Activated T-helper 17 cell treated with anti-CD3 and anti-CD28 coated beads, Interleukin-2, amount 50 U/mL, for 72 hours (primary cell): ENCODE measurements around the gene IQGAP3. TPM values are rescaled to one million over a fixed set of nuclear protein-coding genes. Genes with fewer than 3 reads are reported as not detected.
A peak's percentile ranks its signal among the peaks of the same experiment; 100 is the strongest.

Source experiments
- ATAC-seq: fragments of 150-1000 bp; cut with Tn5 transposase; replicated peaks from 2 replicates; pipeline ENCODE4 v1.10.0; 2021; ENCODE audit warnings: mild to moderate bottlenecking, moderate library complexity
- H3K27ac Mint-ChIP-seq: one replicate; pipeline ENCODE4 v1.8.0; 2022; ENCODE audit warnings: mixed read lengths
- H3K27me3 Mint-ChIP-seq: one replicate; pipeline ENCODE4 v1.8.0; 2022; ENCODE audit warnings: mixed read lengths
- H3K36me3 Mint-ChIP-seq: one replicate; pipeline ENCODE4 v1.8.0; 2022; ENCODE audit warnings: low read depth, mild to moderate bottlenecking, mixed read lengths
- H3K4me1 Mint-ChIP-seq: one replicate; pipeline ENCODE4 v1.8.0; 2022; ENCODE audit warnings: mixed read lengths
- H3K4me3 Mint-ChIP-seq: one replicate; pipeline ENCODE4 v1.8.0; 2022; ENCODE audit warnings: mild to moderate bottlenecking, mixed read lengths
- H3K9me3 Mint-ChIP-seq: one replicate; pipeline ENCODE4 v1.8.0; 2022; ENCODE audit warnings: mixed read lengths
- total RNA-seq, 2 donors: library from RNA; stranded (reverse); gene quantifications; one replicate each; pipeline ENCODE4 v1.2.3, GENCODE V29; 2022

Gene IQGAP3
- total RNA-seq, 2 donors from 2014 or later = 8.7 to 9.4 TPM

GRCh38 chr1:156528231-156528630 lies 44.1 kb downstream of the IQGAP3 start:
- Mint-ChIP-seq H3K9me3 (no peaks in the 10 kb centered on the region), H3K4me3 (no peak overlapping the region), H3K27me3 (peaks cover 3% of the 10 kb centered on the region), H3K27ac (peak overlapping the region; percentile 73), H3K36me3 (no peaks in the 10 kb centered on the region), H3K4me1 (peaks cover 18% of the 10 kb centered on the region)
- no peak for ATAC-seq

- peaks cover 3% of the 10 kb centered on the region for H3K27me3 Mint-ChIP-seq
- no peak for ATAC-seq
- H3K27ac Mint-ChIP-seq = no peak overlapping the region
- H3K4me3 Mint-ChIP-seq = no peak overlapping the region
- no peaks in the 10 kb centered on the region for H3K9me3 Mint-ChIP-seq
- H3K36me3 Mint-ChIP-seq = no peaks in the 10 kb centered on the region
- H3K4me1 Mint-ChIP-seq = peaks cover 18% of the 10 kb centered on the region
These were observed 44.8 kb downstream of the IQGAP3 start for GRCh38 chr1:156527584-156527983.

- Mint-ChIP-seq H3K27me3 (peaks cover 3% of the 10 kb centered on the region), H3K36me3 (no peaks in the 10 kb centered on the region), H3K9me3 (no peaks in the 10 kb centered on the region), H3K27ac (no peak overlapping the region), H3K4me1 (peaks cover 18% of the 10 kb centered on the region), H3K4me3 (no peak overlapping the region)
- no peak for ATAC-seq
These were observed 46.4 kb downstream of the IQGAP3 start for GRCh38 chr1:156525856-156526489.

GRCh38 chr1:156525071-156525501 lies 47.3 kb downstream of the IQGAP3 start:
- Mint-ChIP-seq H3K27me3 (peaks cover 3% of the 10 kb centered on the region), H3K4me3 (peak overlapping the region; percentile 49), H3K27ac (no peak overlapping the region), H3K9me3 (no peaks in the 10 kb centered on the region), H3K36me3 (no peaks in the 10 kb centered on the region), H3K4me1 (peaks cover 18% of the 10 kb centered on the region)
- no peak for ATAC-seq

- ATAC-seq = peak; percentile 90
- Mint-ChIP-seq H3K4me1 (peaks cover 18% of the 10 kb centered on the region), H3K36me3 (no peaks in the 10 kb centered on the region), H3K27me3 (peaks cover 3% of the 10 kb centered on the region), H3K9me3 (no peaks in the 10 kb centered on the region), H3K27ac (peak overlapping the region; percentile 73), H3K4me3 (peak overlapping the region; percentile 49)
These were observed 47.9 kb downstream of the IQGAP3 start for GRCh38 chr1:156524481-156524869.

DNA sequence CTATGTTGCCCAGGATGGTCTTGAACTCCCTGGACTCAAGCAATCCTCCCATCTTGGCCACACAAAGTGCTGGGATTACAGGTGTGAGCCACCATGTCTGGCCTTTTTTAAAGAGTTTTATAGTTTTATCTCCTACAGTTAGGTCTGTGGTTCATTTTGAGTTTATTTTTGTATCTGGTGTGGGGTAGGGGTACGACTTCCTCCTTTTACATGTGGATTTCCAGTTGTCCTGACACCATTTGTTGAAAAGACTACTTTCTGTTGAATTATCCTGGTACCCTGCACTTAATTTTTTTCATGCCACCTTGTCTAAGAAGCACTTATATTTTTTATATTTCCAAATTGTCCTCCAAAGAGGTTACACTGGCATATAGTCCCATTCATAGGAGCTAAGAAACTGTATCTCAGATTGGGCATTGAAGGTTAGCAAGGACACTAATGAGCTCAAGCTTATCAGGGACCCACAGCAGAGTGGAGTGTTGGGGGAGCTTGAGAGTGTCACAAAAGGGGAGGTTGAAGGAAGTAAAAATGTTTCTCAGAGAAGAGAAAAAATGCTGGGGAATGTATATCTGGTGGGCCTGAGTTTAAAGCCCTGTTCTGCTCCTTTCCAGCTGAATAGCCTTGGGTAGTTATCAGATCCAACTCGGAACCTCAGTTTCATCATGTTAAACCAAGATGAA lies 48.4 kb downstream of the IQGAP3 start:
- peaks cover 3% of the 10 kb centered on the region for H3K27me3 Mint-ChIP-seq
- no peak for ATAC-seq
- H3K36me3 Mint-ChIP-seq = no peaks in the 10 kb centered on the region
- peaks cover 18% of the 10 kb centered on the region for H3K4me1 Mint-ChIP-seq
- peak overlapping the region; percentile 49 for H3K4me3 Mint-ChIP-seq
- H3K27ac Mint-ChIP-seq = peak overlapping the region; percentile 73
- H3K9me3 Mint-ChIP-seq = no peaks in the 10 kb centered on the region

GRCh38 chr1:156522443-156522970 lies 49.9 kb downstream of the IQGAP3 start:
- Mint-ChIP-seq H3K4me1 (peaks cover 18% of the 10 kb centered on the region), H3K4me3 (no peak overlapping the region), H3K9me3 (no peaks in the 10 kb centered on the region), H3K27ac (no peak overlapping the region), H3K36me3 (no peaks in the 10 kb centered on the region), H3K27me3 (peaks cover 3% of the 10 kb centered on the region)
- ATAC-seq = no peak

DNA sequence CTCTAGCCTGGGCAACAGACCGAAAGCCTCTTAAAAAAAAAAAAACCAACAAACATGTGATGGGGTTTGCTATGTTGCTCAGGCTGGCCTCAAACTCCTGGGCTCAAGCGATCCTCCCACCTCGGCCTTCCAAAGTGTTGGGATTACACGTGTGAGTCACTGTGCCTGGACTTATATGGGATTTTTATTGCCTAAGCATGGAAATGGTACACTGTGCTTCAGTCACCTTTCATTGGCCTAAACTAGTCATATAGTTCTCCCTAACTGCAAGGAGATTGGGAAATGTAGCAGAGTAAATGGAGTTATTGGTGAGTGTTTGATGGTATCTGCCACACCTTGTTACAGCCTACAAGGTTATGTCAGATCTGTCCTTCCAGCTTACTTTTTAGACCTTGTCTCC lies 54.6 kb downstream of the IQGAP3 start:
- no peaks in the 10 kb centered on the region for H3K4me1 Mint-ChIP-seq
- no peak overlapping the region for H3K4me3 Mint-ChIP-seq
- no peaks in the 10 kb centered on the region for H3K27me3 Mint-ChIP-seq
- no peaks in the 10 kb centered on the region for H3K9me3 Mint-ChIP-seq
- no peak overlapping the region for H3K27ac Mint-ChIP-seq
- H3K36me3 Mint-ChIP-seq = no peaks in the 10 kb centered on the region
- ATAC-seq = no peak

- ATAC-seq = no peak
These were observed 55.5 kb downstream of the IQGAP3 start for GRCh38 chr1:156516821-156517220.

GRCh38 chr1:156515956-156516355 lies 56.4 kb downstream of the IQGAP3 start:
- H3K27ac Mint-ChIP-seq = no peak overlapping the region
- peaks cover 10% of the 10 kb centered on the region for H3K4me1 Mint-ChIP-seq
- H3K9me3 Mint-ChIP-seq = no peaks in the 10 kb centered on the region
- ATAC-seq = no peak
- H3K27me3 Mint-ChIP-seq = no peaks in the 10 kb centered on the region
- H3K4me3 Mint-ChIP-seq = no peak overlapping the region
- no peaks in the 10 kb centered on the region for H3K36me3 Mint-ChIP-seq

More at GRCh38 chr1:156516821-156517220, 55.5 kb downstream of the IQGAP3 start:
- H3K36me3 Mint-ChIP-seq = no peaks in the 10 kb centered on the region
- no peak overlapping the region for H3K27ac Mint-ChIP-seq
- peaks cover 7% of the 10 kb centered on the region for H3K4me1 Mint-ChIP-seq
- no peak overlapping the region for H3K4me3 Mint-ChIP-seq
- no peaks in the 10 kb centered on the region for H3K27me3 Mint-ChIP-seq
- H3K9me3 Mint-ChIP-seq = no peaks in the 10 kb centered on the region

- Mint-ChIP-seq H3K27ac (no peak overlapping the region), H3K36me3 (no peaks in the 10 kb centered on the region), H3K4me3 (no peak overlapping the region), H3K4me1 (peaks cover 20% of the 10 kb centered on the region), H3K27me3 (no peaks in the 10 kb centered on the region), H3K9me3 (no peaks in the 10 kb centered on the region)
- ATAC-seq = no peak
These were observed 59.2 kb downstream of the IQGAP3 start for GRCh38 chr1:156513185-156513584.

GRCh38 chr1:156511644-156512043 lies 60.7 kb downstream of the IQGAP3 start:
- no peaks in the 10 kb centered on the region for H3K36me3 Mint-ChIP-seq
- peak overlapping the region; percentile 64 for H3K4me3 Mint-ChIP-seq
- no peaks in the 10 kb centered on the region for H3K27me3 Mint-ChIP-seq
- peaks cover 20% of the 10 kb centered on the region for H3K4me1 Mint-ChIP-seq
- H3K27ac Mint-ChIP-seq = peak overlapping the region; percentile 72
- ATAC-seq = peak; percentile 98
- no peaks in the 10 kb centered on the region for H3K9me3 Mint-ChIP-seq

DNA sequence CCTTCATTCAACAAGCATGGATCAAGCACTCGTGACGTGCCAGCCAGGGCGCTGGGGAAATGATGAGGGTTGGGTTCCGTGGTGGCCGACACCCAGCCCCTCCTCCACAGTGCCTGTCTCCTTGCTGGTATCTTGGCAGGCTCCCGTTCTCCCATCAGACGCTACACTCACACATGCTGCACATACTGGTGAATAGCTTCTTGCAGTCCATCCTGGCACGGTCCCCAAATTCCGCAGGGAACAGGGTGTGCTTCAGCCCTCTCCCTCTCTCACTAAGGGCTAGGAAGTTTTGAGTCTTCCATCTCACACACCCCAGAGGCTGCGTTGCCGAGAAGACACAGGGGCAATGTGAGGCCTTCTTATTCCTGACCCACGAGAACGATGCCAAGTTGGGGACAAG lies 61.7 kb downstream of the IQGAP3 start:
- no peak for ATAC-seq
- no peaks in the 10 kb centered on the region for H3K36me3 Mint-ChIP-seq
- no peaks in the 10 kb centered on the region for H3K9me3 Mint-ChIP-seq
- peak overlapping the region; percentile 54 for H3K27ac Mint-ChIP-seq
- H3K27me3 Mint-ChIP-seq = no peaks in the 10 kb centered on the region
- no peak overlapping the region for H3K4me3 Mint-ChIP-seq
- peaks cover 20% of the 10 kb centered on the region for H3K4me1 Mint-ChIP-seq

DNA sequence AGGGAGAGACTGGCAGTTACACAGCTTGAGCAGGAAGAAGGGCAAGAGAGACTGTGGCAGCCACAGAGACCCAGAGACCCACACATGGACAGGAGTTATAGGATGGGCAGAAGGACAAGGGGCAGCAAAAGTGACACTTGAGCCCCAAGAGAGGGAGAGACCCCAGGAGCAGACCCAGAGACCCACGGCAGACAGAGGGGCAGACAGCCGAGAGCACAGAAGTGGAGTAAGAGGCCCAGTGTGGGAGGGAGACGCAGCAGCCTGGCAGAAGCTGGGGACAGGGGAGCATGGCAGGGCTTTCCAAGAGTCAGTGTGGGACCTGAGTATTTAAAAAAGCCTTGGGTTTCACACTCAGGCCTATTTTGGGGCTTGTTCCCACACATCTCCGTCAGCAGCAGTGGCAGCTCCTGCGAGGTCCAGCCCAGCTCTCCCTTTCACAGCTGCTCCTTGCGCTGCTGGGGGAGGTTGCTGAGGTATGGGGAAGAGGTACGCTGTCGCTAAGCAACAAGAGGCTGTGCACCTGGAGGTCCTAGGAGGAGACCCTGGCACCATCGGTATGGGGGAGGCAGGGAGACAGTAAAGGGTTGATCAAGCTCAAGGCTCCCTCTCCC lies 62.8 kb downstream of the IQGAP3 start:
- no peaks in the 10 kb centered on the region for H3K9me3 Mint-ChIP-seq
- no peak overlapping the region for H3K4me3 Mint-ChIP-seq

DNA sequence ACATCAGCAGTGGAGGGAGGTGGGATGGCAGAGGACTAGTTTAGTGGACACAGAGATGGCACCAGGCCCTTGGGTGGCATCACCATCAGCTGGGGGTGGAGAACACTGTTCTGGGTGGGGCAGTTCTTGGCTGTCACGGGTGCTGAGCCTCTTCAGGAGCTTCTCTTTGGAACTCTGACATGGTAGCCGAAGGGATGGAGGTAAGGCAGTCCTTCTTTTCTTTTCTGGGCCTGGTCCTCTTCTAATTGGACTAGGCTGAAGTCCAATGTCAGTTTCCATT lies 63.5 kb downstream of the IQGAP3 start:
- Mint-ChIP-seq H3K36me3 (peaks cover 6% of the 10 kb centered on the region), H3K4me1 (peaks cover 35% of the 10 kb centered on the region), H3K9me3 (no peaks in the 10 kb centered on the region), H3K27ac (peak overlapping the region; percentile 68), H3K27me3 (no peaks in the 10 kb centered on the region), H3K4me3 (no peak overlapping the region)
- no peak for ATAC-seq

More for the DNA sequence above, 62.8 kb downstream of the IQGAP3 start:
- no peak for ATAC-seq
- Mint-ChIP-seq H3K27me3 (no peaks in the 10 kb centered on the region), H3K36me3 (peaks cover 6% of the 10 kb centered on the region), H3K27ac (peak overlapping the region; percentile 68), H3K4me1 (peaks cover 28% of the 10 kb centered on the region)
